ENCODE data around the gene TRPM1. TPM values are rescaled to one million over a fixed set of nuclear protein-coding genes. Genes with fewer than 3 reads are reported as not detected.

TRPM1 gene
- total RNA-seq, 1 experiment from 2014 or later = 0.48 TPM

- no peaks in the 10 kb centered on the region for H3K36me3 ChIP-seq (replicated peaks; ENCODE audit: control insufficient read depth, insufficient read depth, low read length)
- no peak overlapping the region for H3K4me3 ChIP-seq (ENCODE audit: insufficient read depth, low read depth, low read length)
- DNase-seq = no peak
- no peaks in the 10 kb centered on the region for H3K27me3 ChIP-seq (ENCODE audit: control insufficient read depth, insufficient read depth, low read length)
These were observed 63.6 kb downstream of the TRPM1 start for GRCh38 chr15:31037731-31038477.

GRCh38 chr15:31036783-31037182, 64.7 kb downstream of the TRPM1 start:
- Histone ChIP-seq H3K36me3 (replicated peaks; ENCODE audit: control insufficient read depth, insufficient read depth, low read length) (no peaks in the 10 kb centered on the region), H3K27me3 (ENCODE audit: control insufficient read depth, insufficient read depth, low read length) (no peaks in the 10 kb centered on the region), H3K4me3 (ENCODE audit: insufficient read depth, low read depth, low read length) (no peak overlapping the region)
- DNase-seq = peak; percentile 43

DNA sequence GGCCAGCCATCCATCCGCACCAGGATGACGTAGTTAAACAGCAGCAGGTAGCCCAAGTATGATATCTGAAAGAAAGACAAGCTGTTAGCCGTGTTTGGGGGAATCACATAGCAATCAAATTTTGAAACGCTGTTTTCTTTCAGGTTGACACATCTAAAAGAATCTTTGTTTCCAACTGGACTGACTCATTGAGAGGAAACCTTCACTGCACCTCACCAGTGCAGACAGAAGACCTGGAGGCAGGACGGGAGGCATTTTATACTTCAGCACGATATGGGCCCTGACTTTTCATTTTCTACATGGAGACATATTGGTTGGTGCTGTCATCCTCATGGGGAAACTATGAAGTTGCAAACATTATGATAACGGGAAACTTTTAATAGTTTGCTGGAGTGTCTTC, 65.9 kb downstream of the TRPM1 start:
- no peak for DNase-seq
- Histone ChIP-seq H3K4me3 (ENCODE audit: insufficient read depth, low read depth, low read length) (no peak overlapping the region), H3K27me3 (ENCODE audit: control insufficient read depth, insufficient read depth, low read length) (no peaks in the 10 kb centered on the region), H3K36me3 (replicated peaks; ENCODE audit: control insufficient read depth, insufficient read depth, low read length) (no peaks in the 10 kb centered on the region)

GRCh38 chr15:31034152-31034551, 67.4 kb downstream of the TRPM1 start:
- no peak for DNase-seq
- no peak overlapping the region for H3K4me3 ChIP-seq (ENCODE audit: insufficient read depth, low read depth, low read length)
- no peaks in the 10 kb centered on the region for H3K36me3 ChIP-seq (replicated peaks; ENCODE audit: control insufficient read depth, insufficient read depth, low read length)
- no peaks in the 10 kb centered on the region for H3K27me3 ChIP-seq (ENCODE audit: control insufficient read depth, insufficient read depth, low read length)

DNA sequence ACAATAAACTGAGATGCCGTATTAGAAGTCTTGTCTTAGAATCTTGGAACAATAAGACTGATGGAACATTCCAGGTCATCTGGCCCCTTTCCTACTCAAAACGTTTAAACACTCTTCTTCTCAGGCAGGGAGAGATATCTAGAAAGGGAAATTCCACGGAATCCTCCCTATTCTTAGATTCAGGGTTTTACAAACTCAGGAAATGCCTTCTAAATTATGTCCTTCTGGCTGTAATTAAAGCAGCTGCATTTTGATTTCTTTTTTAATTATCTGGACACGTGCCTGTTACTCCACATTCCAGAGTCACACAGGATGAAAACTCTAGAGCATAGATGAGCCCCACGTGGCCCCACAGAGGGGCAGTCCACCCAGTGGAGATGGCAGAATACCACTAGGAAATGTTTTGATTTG, 68.6 kb downstream of the TRPM1 start:
- Histone ChIP-seq H3K36me3 (replicated peaks; ENCODE audit: control insufficient read depth, insufficient read depth, low read length) (no peaks in the 10 kb centered on the region), H3K27me3 (ENCODE audit: control insufficient read depth, insufficient read depth, low read length) (no peaks in the 10 kb centered on the region), H3K4me3 (ENCODE audit: insufficient read depth, low read depth, low read length) (no peak overlapping the region)
- DNase-seq = no peak

DNA sequence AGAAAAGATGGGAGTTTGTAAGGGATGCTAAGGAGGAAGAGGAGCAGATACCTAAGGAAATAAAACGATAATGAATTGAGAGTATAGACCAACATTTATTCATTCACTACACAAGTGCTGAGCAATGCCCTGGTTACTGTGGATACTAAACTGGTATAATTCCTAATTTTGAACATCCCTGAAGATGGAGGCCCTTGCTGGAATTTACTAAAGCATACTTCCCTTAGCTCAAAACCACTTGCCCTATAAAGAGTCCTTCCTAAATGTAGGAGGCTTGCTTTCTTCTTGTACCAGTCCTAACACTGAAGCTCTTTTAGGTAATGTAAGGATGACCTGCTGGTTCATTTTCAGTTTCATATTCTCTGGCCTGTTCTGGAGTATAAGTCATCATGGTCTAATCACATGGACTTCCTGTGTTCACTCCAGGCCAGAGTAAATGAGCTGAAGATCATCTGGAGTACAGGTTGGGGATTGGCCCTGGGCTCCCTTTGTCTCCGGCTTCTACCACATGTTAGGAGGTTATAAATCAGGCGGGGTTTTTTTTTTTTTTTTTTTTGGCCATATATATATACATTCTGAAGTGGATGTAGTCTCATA, 70.0 kb downstream of the TRPM1 start:
- Histone ChIP-seq H3K4me3 (ENCODE audit: insufficient read depth, low read depth, low read length) (no peak overlapping the region), H3K27me3 (ENCODE audit: control insufficient read depth, insufficient read depth, low read length) (no peaks in the 10 kb centered on the region), H3K36me3 (replicated peaks; ENCODE audit: control insufficient read depth, insufficient read depth, low read length) (no peaks in the 10 kb centered on the region)
- no peak for DNase-seq

DNA sequence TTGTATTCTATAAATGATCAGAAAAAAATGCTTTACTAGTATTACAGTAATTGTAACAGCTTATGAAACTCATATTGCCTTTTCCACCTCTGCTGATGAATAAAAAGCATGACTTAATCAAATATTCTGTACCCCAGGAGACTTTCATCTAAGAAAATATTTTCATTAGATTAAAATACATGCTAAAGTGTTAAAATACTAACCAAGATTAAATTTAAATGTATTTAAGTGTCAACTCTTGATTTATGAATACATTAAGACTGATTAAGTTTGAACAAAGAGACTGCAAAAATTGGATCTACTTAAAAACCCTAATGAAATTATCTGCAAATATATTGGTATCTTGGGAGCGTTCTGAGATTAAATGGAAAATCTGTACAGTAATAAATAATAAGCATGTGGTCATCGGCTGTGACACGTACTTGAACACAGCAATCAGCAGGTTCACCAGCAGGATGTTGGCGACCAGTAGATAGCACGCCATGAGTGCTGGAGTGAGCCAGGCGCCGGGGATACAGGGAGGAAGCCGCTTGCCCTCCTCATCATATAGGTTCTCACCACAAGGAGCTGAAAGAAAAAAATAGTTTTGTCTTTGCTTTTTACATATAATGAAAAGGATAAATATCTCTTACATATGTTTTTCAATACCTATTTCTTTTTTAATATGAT, 73.5 kb downstream of the TRPM1 start:
- DNase-seq = no peak
- Histone ChIP-seq H3K4me3 (ENCODE audit: insufficient read depth, low read depth, low read length) (no peak overlapping the region), H3K27me3 (ENCODE audit: control insufficient read depth, insufficient read depth, low read length) (no peaks in the 10 kb centered on the region), H3K36me3 (replicated peaks; ENCODE audit: control insufficient read depth, insufficient read depth, low read length) (no peaks in the 10 kb centered on the region)

GRCh38 chr15:31025996-31026395, 75.5 kb downstream of the TRPM1 start:
- no peaks in the 10 kb centered on the region for H3K27me3 ChIP-seq (ENCODE audit: control insufficient read depth, insufficient read depth, low read length)
- no peak overlapping the region for H3K4me3 ChIP-seq (ENCODE audit: insufficient read depth, low read depth, low read length)
- no peak for DNase-seq
- H3K36me3 ChIP-seq (replicated peaks; ENCODE audit: control insufficient read depth, insufficient read depth, low read length) = no peaks in the 10 kb centered on the region

GRCh38 chr15:31024979-31025378, 76.5 kb downstream of the TRPM1 start:
- H3K36me3 ChIP-seq (replicated peaks; ENCODE audit: control insufficient read depth, insufficient read depth, low read length) = no peaks in the 10 kb centered on the region
- H3K4me3 ChIP-seq (ENCODE audit: insufficient read depth, low read depth, low read length) = no peak overlapping the region
- no peaks in the 10 kb centered on the region for H3K27me3 ChIP-seq (ENCODE audit: control insufficient read depth, insufficient read depth, low read length)
- DNase-seq = no peak

GRCh38 chr15:31024330-31024729, 77.2 kb downstream of the TRPM1 start:
- Histone ChIP-seq H3K36me3 (replicated peaks; ENCODE audit: control insufficient read depth, insufficient read depth, low read length) (no peaks in the 10 kb centered on the region), H3K4me3 (ENCODE audit: insufficient read depth, low read depth, low read length) (no peak overlapping the region), H3K27me3 (ENCODE audit: control insufficient read depth, insufficient read depth, low read length) (no peaks in the 10 kb centered on the region)
- DNase-seq = peak; percentile 58

DNA sequence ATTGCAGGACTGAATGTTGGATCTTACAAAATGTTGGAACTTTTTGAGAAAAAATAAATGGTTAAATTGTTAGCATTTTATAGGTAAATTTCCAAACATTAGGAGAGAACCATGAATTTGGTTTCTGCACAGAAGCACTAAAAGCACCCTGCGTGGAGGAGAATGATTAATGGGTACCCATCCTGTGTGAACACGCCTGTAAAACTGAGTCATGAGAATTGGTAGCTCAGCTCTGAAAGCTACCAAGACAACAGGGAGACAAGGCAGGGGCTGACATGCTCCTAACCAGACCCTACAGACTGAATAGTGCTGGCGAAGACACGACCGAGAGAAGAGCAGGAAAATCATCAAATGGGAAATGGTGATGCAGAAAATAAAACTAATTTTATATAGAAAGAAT, 77.7 kb downstream of the TRPM1 start:
- no peak for DNase-seq
- no peaks in the 10 kb centered on the region for H3K27me3 ChIP-seq (ENCODE audit: control insufficient read depth, insufficient read depth, low read length)
- no peak overlapping the region for H3K4me3 ChIP-seq (ENCODE audit: insufficient read depth, low read depth, low read length)

DNA sequence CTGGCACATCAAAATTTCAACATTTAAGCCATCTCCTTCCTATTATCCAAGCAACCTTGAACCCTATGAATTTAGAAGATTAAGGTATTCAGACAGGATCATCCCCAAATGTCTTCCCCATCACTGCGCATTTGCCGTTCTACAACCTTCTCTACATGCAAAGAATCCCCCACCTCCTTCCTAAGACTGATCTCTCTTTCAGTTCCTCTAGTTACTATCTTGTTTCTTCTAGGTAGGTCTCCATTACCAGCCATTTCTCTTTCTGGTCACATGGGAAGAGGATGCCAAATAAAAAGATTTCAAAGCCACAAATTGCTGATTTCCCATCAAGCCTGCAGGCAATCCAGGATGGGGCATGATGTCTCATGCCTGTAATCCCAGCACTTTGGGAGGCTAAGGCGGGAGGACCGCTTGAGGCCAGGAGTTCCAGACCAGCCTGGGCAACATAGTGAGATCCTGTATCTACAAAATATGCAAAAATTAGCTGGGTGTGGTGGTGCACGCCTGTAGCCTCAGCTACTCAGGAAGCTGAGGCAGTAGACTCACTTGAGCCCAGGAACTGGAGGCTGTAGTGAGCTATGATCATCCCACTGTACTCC, 80.4 kb downstream of the TRPM1 start:
- DNase-seq = no peak
- H3K27me3 ChIP-seq (ENCODE audit: control insufficient read depth, insufficient read depth, low read length) = no peaks in the 10 kb centered on the region
- no peaks in the 10 kb centered on the region for H3K36me3 ChIP-seq (replicated peaks; ENCODE audit: control insufficient read depth, insufficient read depth, low read length)

More for the DNA sequence above, 77.7 kb downstream of the TRPM1 start:
- no peaks in the 10 kb centered on the region for H3K36me3 ChIP-seq (replicated peaks; ENCODE audit: control insufficient read depth, insufficient read depth, low read length)

GRCh38 chr15:31020542-31020941, 81.0 kb downstream of the TRPM1 start:
- Histone ChIP-seq H3K4me3 (ENCODE audit: insufficient read depth, low read depth, low read length) (no peak overlapping the region), H3K27me3 (ENCODE audit: control insufficient read depth, insufficient read depth, low read length) (no peaks in the 10 kb centered on the region), H3K36me3 (replicated peaks; ENCODE audit: control insufficient read depth, insufficient read depth, low read length) (no peaks in the 10 kb centered on the region)
- no peak for DNase-seq

More for the DNA sequence above, 80.4 kb downstream of the TRPM1 start:
- H3K4me3 ChIP-seq (ENCODE audit: insufficient read depth, low read depth, low read length) = no peak overlapping the region

DNA sequence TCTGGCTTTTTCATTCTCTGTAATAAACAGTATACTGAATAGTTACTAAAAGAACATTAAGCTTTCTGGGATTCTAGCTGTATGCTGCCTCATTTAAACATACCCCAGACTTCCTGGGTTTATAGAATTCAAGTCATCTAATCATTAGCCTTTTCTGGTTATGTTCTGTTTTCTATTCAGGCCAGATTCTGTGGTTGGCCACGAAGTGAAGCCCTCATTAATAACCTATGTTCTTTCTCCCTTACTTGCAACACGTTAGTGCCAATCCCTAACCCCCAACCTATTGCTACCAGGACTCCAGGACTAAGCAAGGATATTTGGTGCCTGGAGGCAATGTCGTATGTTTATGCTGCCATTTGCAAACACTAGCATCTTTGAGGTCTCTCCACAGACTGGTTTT, 81.5 kb downstream of the TRPM1 start:
- Histone ChIP-seq H3K36me3 (replicated peaks; ENCODE audit: control insufficient read depth, insufficient read depth, low read length) (no peaks in the 10 kb centered on the region), H3K27me3 (ENCODE audit: control insufficient read depth, insufficient read depth, low read length) (no peaks in the 10 kb centered on the region), H3K4me3 (ENCODE audit: insufficient read depth, low read depth, low read length) (no peak overlapping the region)
- no peak for DNase-seq

DNA sequence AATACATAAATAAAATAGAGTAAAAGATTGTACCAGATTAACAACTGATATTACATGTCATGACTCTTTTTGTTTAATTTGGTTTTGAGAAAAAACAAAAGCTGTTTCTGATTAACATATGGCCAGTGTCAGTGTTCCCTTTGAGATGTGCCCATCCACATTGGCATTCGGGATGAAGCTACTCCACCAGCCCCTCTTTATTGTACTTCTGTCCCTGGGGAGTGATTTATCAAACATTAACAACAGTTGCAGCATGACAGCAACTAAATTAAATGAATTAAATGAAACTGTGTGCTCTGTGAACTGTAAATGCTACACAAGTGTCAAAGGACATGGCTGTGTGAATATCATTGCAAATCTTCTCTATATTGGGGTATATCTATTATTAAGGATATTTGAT, 84.2 kb downstream of the TRPM1 start:
- no peaks in the 10 kb centered on the region for H3K27me3 ChIP-seq (ENCODE audit: control insufficient read depth, insufficient read depth, low read length)
- no peak for DNase-seq
- no peaks in the 10 kb centered on the region for H3K36me3 ChIP-seq (replicated peaks; ENCODE audit: control insufficient read depth, insufficient read depth, low read length)
- H3K4me3 ChIP-seq (ENCODE audit: insufficient read depth, low read depth, low read length) = no peak overlapping the region
